PC-3 (cell line): Measurements from ENCODE around the gene INKA2. TPM values are rescaled to one million over a fixed set of nuclear protein-coding genes. Genes with fewer than 3 reads are reported as not detected.

ENCODE experiments used
- ATAC-seq: fragments of 200-7000 bp; cut with Tn5 transposase; 2 replicates; pipeline ENCODE4 v1.9.1; 2020; ENCODE audit warnings: mild to moderate bottlenecking, moderate library complexity
- BruUV-seq: library from RNA; stranded (reverse); fragments of 400-500 nt; replicated peaks from 2 replicates; lab custom pipeline; 2021; lab: Mats Ljungman, UMichigan
- CTCF ChIA-PET: fragments of 300-600 bp; sonication (Branson Sonifier 250); formaldehyde crosslinking; loops from one replicate; lab custom pipeline; 2022; ENCODE audit warnings: antibody characterized with exemption; lab: Charles Lee
- POLR2A ChIA-PET: fragments of 300-600 bp; sonication (Branson Sonifier 250); formaldehyde crosslinking; loops from one replicate; lab custom pipeline; 2022; ENCODE audit warnings: antibody characterized with exemption; ENCODE audit not compliant: unreplicated experiment; lab: Charles Lee
- DNase-seq: peaks from one replicate; pipeline ENCODE4 v3.0.0-alpha.2; 2015
- H2AFZ ChIP-seq: fragments of 300-600 bp; sonication (generic); 2 replicates; pipeline ENCODE4 v1.6.0; 2016; ENCODE audit warnings: antibody characterized with exemption, low read length
- H3F3A ChIP-seq: fragments of 300-600 bp; sonication (generic); one replicate; pipeline ENCODE4 v1.6.0; 2017; ENCODE audit warnings: antibody characterized with exemption, low read length, control low read depth, mild to moderate bottlenecking; ENCODE audit not compliant: unreplicated experiment
- H3K27ac ChIP-seq: fragments of 300-600 bp; sonication (generic); 2 replicates; pipeline ENCODE4 v1.5.1; 2016; ENCODE audit warnings: mild to moderate bottlenecking, low read length
- H3K27me3 ChIP-seq: fragments of 300-600 bp; sonication (generic); 2 replicates; pipeline ENCODE4 v1.6.1; 2016; ENCODE audit warnings: low read length, mixed read lengths
- H3K36me3 ChIP-seq: fragments of 300-600 bp; sonication (generic); 2 replicates; pipeline ENCODE4 v1.6.1; 2016; ENCODE audit warnings: low read depth, mixed run types, low read length, mixed read lengths
- H3K4me1 ChIP-seq: fragments of 300-600 bp; sonication (generic); 2 replicates; pipeline ENCODE4 v1.5.1; 2016; ENCODE audit warnings: low read length; ENCODE audit not compliant: insufficient read depth
- H3K4me2 ChIP-seq: fragments of 300-600 bp; sonication (generic); 2 replicates; pipeline ENCODE4 v1.6.0; 2016; ENCODE audit warnings: low read length
- H3K4me3 ChIP-seq: fragments of 300-600 bp; sonication (generic); 2 replicates; pipeline ENCODE4 v1.5.1; 2016; ENCODE audit warnings: mild to moderate bottlenecking, low read length, mixed read lengths
- H3K79me2 ChIP-seq: fragments of 300-600 bp; sonication (generic); 2 replicates; pipeline ENCODE4 v1.6.1; 2017; ENCODE audit warnings: low read length, mixed read lengths
- H3K9ac ChIP-seq: fragments of 300-600 bp; sonication (generic); 2 replicates; pipeline ENCODE4 v1.6.0; 2016; ENCODE audit warnings: mild to moderate bottlenecking, low read length
- H3K9me2 ChIP-seq: fragments of 300-600 bp; sonication (generic); replicated peaks from 2 replicates; pipeline ENCODE4 v1.6.1; 2016; ENCODE audit warnings: mixed run types, low read length, mixed read lengths
- H3K9me3 ChIP-seq: fragments of 300-600 bp; sonication (generic); 2 replicates; pipeline ENCODE4 v1.6.1; 2016; ENCODE audit warnings: low read length, mixed read lengths
- H4K20me1 ChIP-seq: fragments of 300-600 bp; sonication (generic); 2 replicates; pipeline ENCODE4 v1.6.1; 2016; ENCODE audit warnings: low read length, mixed read lengths
- CTCF ChIP-seq: fragments of 300-600 bp; sonication (generic); conservative IDR thresholded peaks from 2 replicates; pipeline ENCODE4 v1.5.1; 2017; ENCODE audit warnings: antibody characterized with exemption, low read depth, mild to moderate bottlenecking, low read length
- EZH2 ChIP-seq: fragments of 300-600 bp; sonication (generic); IDR thresholded peaks from one replicate; pipeline ENCODE4 v1.6.1; 2017; ENCODE audit warnings: antibody characterized with exemption, mild to moderate bottlenecking, low read length; ENCODE audit not compliant: unreplicated experiment
- EZH2phosphoT487 ChIP-seq: fragments of 300-600 bp; sonication (generic); IDR thresholded peaks from 2 replicates; pipeline ENCODE4 v1.6.1; 2018; ENCODE audit warnings: mild to moderate bottlenecking, antibody characterized with exemption, low read length, borderline replicate concordance
- intact Hi-C: fragments of 100-400 bp; cut with micrococcal nuclease; formaldehyde crosslinking; loops from 2 replicates; pipeline ENCODE4 v1.9.0; 2023
- total RNA-seq: library from RNA; depleted of rRNA; stranded (reverse); fragments of >200 nt; gene quantifications from 2 replicates; pipeline ENCODE4 v1.2.3, GENCODE V29; 2014

INKA2 gene
- total RNA-seq, 1 experiment from 2014 or later, result 0.11 TPM

DNA sequence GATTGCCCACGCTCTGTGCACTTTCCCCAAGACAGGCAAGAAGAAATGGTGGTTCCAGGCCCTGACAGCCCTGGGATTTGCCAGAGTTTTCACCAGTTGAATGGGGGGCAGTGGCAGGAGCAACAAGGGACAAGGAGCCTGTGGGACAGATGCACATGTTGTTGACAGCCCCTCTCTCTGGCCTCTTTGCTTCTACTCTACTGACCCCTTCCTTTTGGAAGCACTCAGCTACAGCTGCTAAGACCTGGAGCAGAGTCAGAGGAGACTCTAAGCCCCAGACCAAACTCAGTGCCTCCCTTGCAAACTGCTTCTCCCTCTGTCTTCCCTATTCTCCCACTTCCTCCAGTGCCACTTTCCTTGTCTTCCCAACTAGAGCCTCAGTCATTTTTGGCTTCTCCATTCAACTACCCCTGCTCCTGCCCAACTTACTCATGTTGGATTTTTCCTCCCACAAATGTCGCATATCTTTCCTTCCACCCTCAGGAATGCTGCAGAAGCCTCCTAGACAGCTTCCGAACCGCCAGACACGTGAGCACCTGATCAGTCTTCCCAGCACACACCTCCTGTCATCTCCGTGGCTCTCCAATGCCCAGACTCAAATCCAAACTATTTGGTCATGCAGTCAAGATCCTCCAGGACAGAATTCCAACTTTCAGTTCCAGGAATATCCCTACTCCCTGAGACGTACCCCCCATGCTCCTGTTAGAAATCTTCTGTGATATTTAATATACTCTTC is 9.1 kb downstream of the INKA2 start:
- DNase-seq, result no peak
- Histone ChIP-seq H4K20me1 (no peaks in the 10 kb centered on the region), H3K36me3 (no peaks in the 10 kb centered on the region), H3K4me3 (no peak overlapping the region), H3K79me2 (no peaks in the 10 kb centered on the region), H2AFZ (no peak overlapping the region), H3K9me2 (no peaks in the 10 kb centered on the region), H3K4me1 (no peaks in the 10 kb centered on the region), H3K27ac (no peak overlapping the region), H3K9ac (no peak overlapping the region), H3K4me2 (no peak overlapping the region), H3K9me3 (no peaks in the 10 kb centered on the region), H3F3A (no peaks in the 10 kb centered on the region), H3K27me3 (no peaks in the 10 kb centered on the region)
- TF ChIP-seq EZH2, result no peak
- ATAC-seq, result no peak
- BruUV-seq, result no TSS peak
- ChIA-PET POLR2A (no interaction called here), CTCF (no interaction called here)
- intact Hi-C loops, result no loop called here

- ATAC-seq, result no peak
- Histone ChIP-seq H3K9me3 (no peaks in the 10 kb centered on the region), H3K36me3 (no peaks in the 10 kb centered on the region), H3K27ac (no peak overlapping the region), H4K20me1 (no peaks in the 10 kb centered on the region), H2AFZ (no peak overlapping the region), H3K9me2 (no peaks in the 10 kb centered on the region), H3F3A (no peaks in the 10 kb centered on the region), H3K9ac (no peak overlapping the region), H3K4me2 (no peak overlapping the region), H3K27me3 (no peaks in the 10 kb centered on the region), H3K4me3 (no peak overlapping the region), H3K79me2 (no peaks in the 10 kb centered on the region), H3K4me1 (no peaks in the 10 kb centered on the region)
- no peak for DNase-seq
- ChIA-PET CTCF (no interaction called here), POLR2A (no interaction called here)
- BruUV-seq, result no TSS peak
- intact Hi-C loops, result no loop called here
- no peak for TF ChIP-seq EZH2
- no peak for TF ChIP-seq CTCF
- no peak for TF ChIP-seq EZH2phosphoT487
Observed at GRCh38 chr1:111729271-111729921, 9.8 kb downstream of the INKA2 start.

GRCh38 chr1:111727056-111727455 is 12.1 kb downstream of the INKA2 start:
- CTCF ChIA-PET, result no interaction called here
- Histone ChIP-seq H3K79me2 (no peaks in the 10 kb centered on the region), H3K9ac (no peak overlapping the region), H4K20me1 (no peaks in the 10 kb centered on the region), H3K9me2 (no peaks in the 10 kb centered on the region), H3K36me3 (no peaks in the 10 kb centered on the region), H2AFZ (no peak overlapping the region), H3F3A (no peaks in the 10 kb centered on the region), H3K4me3 (no peak overlapping the region), H3K27me3 (no peaks in the 10 kb centered on the region), H3K4me2 (no peak overlapping the region), H3K4me1 (peaks cover 3% of the 10 kb centered on the region), H3K9me3 (no peaks in the 10 kb centered on the region), H3K27ac (no peak overlapping the region)
- ATAC-seq, result no peak
- no TSS peak for BruUV-seq
- intact Hi-C loops, result no loop called here
- TF ChIP-seq EZH2phosphoT487, result no peak
- TF ChIP-seq EZH2, result no peak
- TF ChIP-seq CTCF, result no peak
- DNase-seq, result no peak
- POLR2A ChIA-PET, result no interaction called here
